Measurements from ENCODE around the gene CAPZA1.

DNA sequence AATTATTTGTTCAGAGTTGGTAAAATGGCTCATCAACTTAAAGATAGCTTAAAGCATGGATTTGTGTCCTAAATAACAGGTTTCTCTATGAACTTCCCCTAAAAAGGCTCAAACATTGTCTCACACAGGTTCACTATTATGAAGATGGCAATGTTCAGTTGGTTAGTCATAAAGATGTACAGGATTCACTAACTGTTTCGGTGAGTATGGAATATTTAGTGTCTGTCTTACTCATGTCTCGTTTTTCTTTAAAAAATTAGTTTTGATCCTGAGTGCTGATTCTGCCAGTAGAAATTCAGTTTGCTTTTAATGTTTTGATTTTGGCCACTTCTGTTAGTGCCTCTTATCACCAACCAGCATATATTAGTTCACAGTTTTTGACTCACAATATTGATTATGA is 47.3 kb downstream of the CAPZA1 start:
- no peak for TF ChIP-seq JUND (IDR thresholded peaks at IDR 0.05; ENCODE audit: low read depth, low read length)
- no peak for TF ChIP-seq KDM1A (IDR thresholded peaks at IDR 0.05; ENCODE audit: borderline replicate concordance)
- no peak for TF ChIP-seq POLR2A (IDR thresholded peaks at IDR 0.05; ENCODE audit: low read depth, low read length)
- no peak for TF ChIP-seq EP300 (IDR thresholded peaks at IDR 0.05; ENCODE audit: borderline replicate concordance in 1 of 2, control insufficient read depth in 1 of 2, low read depth in 2 of 2, low read length in 2 of 2)
- no peak for TF ChIP-seq PBX3 (IDR thresholded peaks at IDR 0.05; ENCODE audit: insufficient replicate concordance, low read depth, low read length)
